Measurements from ENCODE around the gene ABCC6. TPM values are rescaled to one million over a fixed set of nuclear protein-coding genes. Genes with fewer than 3 reads are reported as not detected.

The ABCC6 gene
- total RNA-seq, 6 experiments from 2014 or later, result 54.9 to 115 (median 97.1) TPM

DNA sequence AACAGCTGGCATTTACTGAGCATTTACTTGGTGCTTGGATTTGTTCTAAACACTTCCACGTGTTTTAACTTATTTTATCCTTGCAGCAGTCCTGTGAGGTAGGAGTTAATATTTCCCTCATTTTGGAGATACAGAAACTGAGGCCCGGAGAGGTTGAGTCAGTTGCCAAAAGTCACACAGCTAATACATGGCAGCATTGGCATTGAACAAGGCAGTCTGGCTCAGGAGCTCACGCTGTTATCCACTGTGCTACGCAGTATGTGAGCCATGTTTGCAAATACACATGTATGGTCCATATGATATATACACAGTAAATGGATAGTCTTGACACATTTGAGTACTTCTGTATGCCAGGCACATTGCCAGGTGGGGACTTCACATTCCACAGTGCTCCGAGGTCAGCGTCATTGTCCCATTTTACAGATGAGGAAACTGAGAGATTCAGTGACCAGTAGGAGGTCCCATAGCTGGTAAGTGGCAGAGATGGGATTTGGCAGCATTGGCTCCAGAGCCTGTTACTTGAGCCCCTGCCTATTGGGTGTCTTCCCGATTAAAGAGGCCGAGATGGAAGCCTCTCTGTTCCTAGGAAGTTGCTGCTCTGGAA, 110.7 kb downstream of the ABCC6 start:
- no peak overlapping the region for H3K27ac ChIP-seq
- 73% methylated on average over 5 of the region's 8 CpGs for WGBS (ENCODE audit: insufficient coverage, low coverage, low lambda C conversion rate, missing lambda C conversion rate)
- TF ChIP-seq, protein P1, sequence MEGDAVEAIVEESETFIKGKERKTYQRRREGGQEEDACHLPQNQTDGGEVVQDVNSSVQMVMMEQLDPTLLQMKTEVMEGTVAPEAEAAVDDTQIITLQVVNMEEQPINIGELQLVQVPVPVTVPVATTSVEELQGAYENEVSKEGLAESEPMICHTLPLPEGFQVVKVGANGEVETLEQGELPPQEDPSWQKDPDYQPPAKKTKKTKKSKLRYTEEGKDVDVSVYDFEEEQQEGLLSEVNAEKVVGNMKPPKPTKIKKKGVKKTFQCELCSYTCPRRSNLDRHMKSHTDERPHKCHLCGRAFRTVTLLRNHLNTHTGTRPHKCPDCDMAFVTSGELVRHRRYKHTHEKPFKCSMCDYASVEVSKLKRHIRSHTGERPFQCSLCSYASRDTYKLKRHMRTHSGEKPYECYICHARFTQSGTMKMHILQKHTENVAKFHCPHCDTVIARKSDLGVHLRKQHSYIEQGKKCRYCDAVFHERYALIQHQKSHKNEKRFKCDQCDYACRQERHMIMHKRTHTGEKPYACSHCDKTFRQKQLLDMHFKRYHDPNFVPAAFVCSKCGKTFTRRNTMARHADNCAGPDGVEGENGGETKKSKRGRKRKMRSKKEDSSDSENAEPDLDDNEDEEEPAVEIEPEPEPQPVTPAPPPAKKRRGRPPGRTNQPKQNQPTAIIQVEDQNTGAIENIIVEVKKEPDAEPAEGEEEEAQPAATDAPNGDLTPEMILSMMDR (IDR thresholded peaks at IDR 0.05), result no peak
- no peak for TF ChIP-seq POLR2A (IDR thresholded peaks at IDR 0.05)
- DNase-seq, result no peak
- intact Hi-C loops (cut with DNase I), result no loop called here
- no peak for ATAC-seq
- H3K27me3 ChIP-seq, result no peaks in the 10 kb centered on the region
- H3K9me3 ChIP-seq, result no peaks in the 10 kb centered on the region
- no peak overlapping the region for H3K4me3 ChIP-seq
- peaks cover 0 to 2% (median 0%) of the 10 kb centered on the region in 4 donors for H3K36me3 ChIP-seq
- H3K4me1 ChIP-seq, result no peaks in the 10 kb centered on the region

DNA sequence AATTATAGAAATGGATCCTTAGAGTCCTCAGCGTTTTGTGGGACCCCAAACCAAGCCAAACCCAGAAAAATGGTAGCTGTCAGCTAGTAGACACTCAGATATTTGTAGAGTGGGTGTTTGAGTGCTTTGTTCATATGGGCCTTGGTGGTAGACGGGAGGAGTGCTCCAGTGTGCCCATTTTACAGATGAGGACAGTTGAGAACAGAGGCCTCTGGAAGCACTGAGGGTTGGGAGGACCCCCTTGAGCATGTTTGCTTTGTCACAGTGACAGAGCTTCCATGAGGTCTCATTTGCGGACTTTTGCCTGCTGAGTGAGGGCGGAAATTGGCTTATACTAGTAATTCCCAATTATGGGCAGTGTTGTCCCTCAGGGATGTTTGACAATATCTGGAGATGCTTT, 111.7 kb downstream of the ABCC6 start:
- DNase-seq, result no peak
- no peaks in the 10 kb centered on the region for H3K4me1 ChIP-seq
- TF ChIP-seq POLR2A (IDR thresholded peaks at IDR 0.05), result no peak
- H3K9me3 ChIP-seq, result no peaks in the 10 kb centered on the region
- 73% methylated on average over 1 of the region's 4 CpGs for WGBS (ENCODE audit: insufficient coverage, low coverage, low lambda C conversion rate, missing lambda C conversion rate)
- no peaks in the 10 kb centered on the region for H3K27me3 ChIP-seq
- no peak for ATAC-seq
- H3K4me3 ChIP-seq, result no peak overlapping the region
- no peak overlapping the region for H3K27ac ChIP-seq
- intact Hi-C loops (cut with DNase I), result no loop called here
- H3K36me3 ChIP-seq, result peaks cover 0 to 2% (median 0%) of the 10 kb centered on the region in 4 donors

DNA sequence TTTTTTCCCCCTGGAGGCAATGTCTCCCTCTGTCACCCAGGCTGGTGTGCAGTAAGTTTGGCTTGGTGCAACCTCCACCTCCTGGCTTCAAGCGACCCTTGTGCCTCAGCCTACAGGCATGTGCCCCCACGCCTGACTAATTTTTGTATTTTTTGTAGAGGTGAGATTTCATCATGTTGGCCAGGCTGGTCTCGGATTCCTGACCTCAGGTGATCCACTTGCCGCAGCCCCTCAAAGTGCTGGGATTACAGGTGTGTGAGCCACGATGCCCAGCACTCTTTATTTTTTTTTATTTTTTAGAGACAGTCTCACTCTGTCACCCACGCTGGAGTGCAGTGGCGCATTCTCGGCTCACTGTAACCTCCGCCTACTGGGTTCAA, 113.2 kb downstream of the ABCC6 start:
- no peaks in the 10 kb centered on the region for H3K4me1 ChIP-seq
- no peaks in the 10 kb centered on the region for H3K9me3 ChIP-seq
- no peak overlapping the region for H3K27ac ChIP-seq
- DNase-seq, result no peak
- intact Hi-C loops (cut with DNase I), result no loop called here
- peaks cover 0 to 2% (median 0%) of the 10 kb centered on the region in 4 donors for H3K36me3 ChIP-seq
- TF ChIP-seq, protein P1 (IDR thresholded peaks at IDR 0.05), result no peak
- no peak for TF ChIP-seq POLR2A (IDR thresholded peaks at IDR 0.05)
- no peak overlapping the region for H3K4me3 ChIP-seq
- no peaks in the 10 kb centered on the region for H3K27me3 ChIP-seq
- WGBS (ENCODE audit: insufficient coverage, low coverage, low lambda C conversion rate, missing lambda C conversion rate), result 93% methylated on average over 6 of the region's 9 CpGs
- no peak for ATAC-seq

DNA sequence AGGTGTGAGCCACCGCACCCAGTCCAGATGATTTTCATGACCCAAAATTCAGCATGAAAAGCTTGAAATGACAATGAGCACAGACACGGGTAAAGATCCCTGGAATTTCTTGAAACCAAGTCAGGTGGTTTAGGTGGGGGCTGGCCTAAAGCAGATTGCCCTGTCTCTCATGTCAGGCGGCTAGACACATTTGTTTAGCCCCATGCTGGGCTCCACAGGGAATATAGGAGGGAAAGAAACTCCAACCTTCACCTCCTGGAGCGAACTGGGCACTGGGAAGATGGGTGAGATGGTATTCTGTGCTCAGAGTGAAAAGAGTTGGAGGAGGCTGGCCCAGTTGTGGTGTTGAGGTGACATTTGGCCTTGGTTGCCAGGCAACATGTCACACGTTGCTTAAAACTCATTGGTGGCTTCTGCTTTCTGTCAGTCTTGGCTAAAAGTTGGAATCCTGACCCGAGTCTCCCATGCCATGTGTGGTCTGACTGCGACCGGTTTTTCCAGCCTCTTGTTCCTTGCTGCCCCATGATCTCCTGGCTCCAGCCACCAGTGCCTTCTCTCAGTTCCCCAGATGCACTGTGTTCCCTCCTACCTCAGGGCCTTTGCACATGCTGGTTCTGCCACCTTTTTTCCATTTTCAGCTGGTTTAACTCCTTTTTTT, 113.7 kb downstream of the ABCC6 start:
- no peak overlapping the region for H3K4me3 ChIP-seq
- ATAC-seq (no peak), DNase-seq (no peak)
- H3K27ac ChIP-seq, result no peak overlapping the region
- H3K4me1 ChIP-seq, result no peaks in the 10 kb centered on the region
- no peaks in the 10 kb centered on the region for H3K9me3 ChIP-seq
- intact Hi-C loops (cut with DNase I), result no loop called here
- 66% methylated on average over 5 of the region's 8 CpGs for WGBS (ENCODE audit: insufficient coverage, low coverage, low lambda C conversion rate, missing lambda C conversion rate)
- H3K36me3 ChIP-seq, result peaks cover 0 to 2% (median 0%) of the 10 kb centered on the region in 4 donors
- TF ChIP-seq POLR2A (IDR thresholded peaks at IDR 0.05), result no peak
- TF ChIP-seq, protein P1 (IDR thresholded peaks at IDR 0.05), result no peak
- no peaks in the 10 kb centered on the region for H3K27me3 ChIP-seq

DNA sequence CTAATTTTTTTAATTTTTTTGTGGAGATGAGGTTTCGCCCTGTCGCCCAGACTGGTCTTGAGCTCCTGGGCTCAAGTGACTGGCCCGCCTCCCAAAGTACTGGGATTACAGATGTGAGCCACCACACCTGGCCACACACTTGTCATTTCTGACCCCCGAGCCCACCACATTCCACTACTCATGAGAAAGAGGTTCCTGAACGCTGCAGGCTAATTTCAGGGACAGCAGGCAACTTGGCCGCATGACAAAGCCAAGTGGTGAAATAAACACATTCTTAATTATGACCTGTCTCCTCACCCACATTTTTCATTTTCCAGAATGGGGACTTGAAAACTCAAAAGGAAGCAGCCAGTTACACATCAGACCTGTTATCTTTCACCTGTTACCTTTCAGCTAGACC, 114.5 kb downstream of the ABCC6 start:
- Histone ChIP-seq H3K36me3 (peaks cover 0 to 2% (median 0%) of the 10 kb centered on the region in 4 donors), H3K4me1 (no peaks in the 10 kb centered on the region), H3K27me3 (no peaks in the 10 kb centered on the region), H3K27ac (no peak overlapping the region), H3K4me3 (no peak overlapping the region), H3K9me3 (no peaks in the 10 kb centered on the region)
- intact Hi-C loops (cut with DNase I), result no loop called here
- 86% methylated on average over 3 of the region's 6 CpGs for WGBS (ENCODE audit: insufficient coverage, low coverage, low lambda C conversion rate, missing lambda C conversion rate)
- TF ChIP-seq POLR2A (IDR thresholded peaks at IDR 0.05), result no peak
- TF ChIP-seq, protein P1 (IDR thresholded peaks at IDR 0.05), result no peak
- no peak for ATAC-seq
- DNase-seq, result no peak
